HepG2 (cell line): ENCODE data around the gene MTFP1. TPM values are rescaled to one million over a fixed set of nuclear protein-coding genes. Genes with fewer than 3 reads are reported as not detected.

ENCODE experiments used
- ATF1 ChIP-seq: IDR thresholded peaks from 2 replicates; pipeline ENCODE4 v1.6.1; 2016; ENCODE audit warnings: mild to moderate bottlenecking, control low read depth
- E2F1 ChIP-seq: sonication (generic); formaldehyde crosslinking; IDR thresholded peaks from 2 replicates; pipeline ENCODE4 v1.5.0; 2020; ENCODE audit warnings: missing genetic modification reagents
- HDAC1 ChIP-seq: sonication (generic); formaldehyde crosslinking; IDR thresholded peaks from 2 replicates; pipeline ENCODE4 v1.5.1; 2020; ENCODE audit warnings: mild to moderate bottlenecking, missing genetic modification reagents
- HDAC2 ChIP-seq: sonication (generic); formaldehyde crosslinking; IDR thresholded peaks from 2 replicates; pipeline ENCODE4 v1.4.0; 2020; ENCODE audit warnings: missing genetic modification reagents
- HNRNPL ChIP-seq: fragments of 200-400 bp; formaldehyde crosslinking; IDR thresholded peaks from 2 replicates; pipeline ENCODE4 v1.6.1; 2017; ENCODE audit warnings: mild to moderate bottlenecking, low read depth, low read length
- KLF15 ChIP-seq: sonication (generic); formaldehyde crosslinking; IDR thresholded peaks from 2 replicates; pipeline ENCODE4 v1.8.1; 2023; ENCODE audit warnings: borderline replicate concordance, mild to moderate bottlenecking, inconsistent platforms, missing genetic modification reagents, mixed read lengths
- KMT2A ChIP-seq: sonication (generic); formaldehyde crosslinking; IDR thresholded peaks from 2 replicates; pipeline ENCODE4 v1.4.0; 2020; ENCODE audit warnings: missing genetic modification reagents
- NBN ChIP-seq: fragments of 450-650 bp; conservative IDR thresholded peaks from 2 replicates; pipeline ENCODE4 v1.6.1; 2017
- NCOA5 ChIP-seq: sonication (generic); formaldehyde crosslinking; IDR thresholded peaks from 2 replicates; pipeline ENCODE4 v1.4.0; 2020; ENCODE audit warnings: missing genetic modification reagents
- NFAT5 ChIP-seq: sonication (generic); formaldehyde crosslinking; IDR thresholded peaks from 2 replicates; pipeline ENCODE4 v1.4.0; 2020; ENCODE audit warnings: missing genetic modification reagents
- NFATC3 ChIP-seq: sonication (generic); formaldehyde crosslinking; IDR thresholded peaks from 2 replicates; pipeline ENCODE4 v1.5.1; 2020; ENCODE audit warnings: mild to moderate bottlenecking, missing genetic modification reagents
- PHB2 ChIP-seq: fragments of 450-650 bp; IDR thresholded peaks from 2 replicates; pipeline ENCODE4 v1.6.1; 2018; ENCODE audit not compliant: partially characterized antibody
- REXO4 ChIP-seq: sonication (generic); formaldehyde crosslinking; IDR thresholded peaks from 2 replicates; pipeline ENCODE4 v1.8.0; 2022; ENCODE audit warnings: missing genetic modification reagents, mild to moderate bottlenecking, borderline replicate concordance
- TARDBP ChIP-seq: sonication (generic); formaldehyde crosslinking; IDR thresholded peaks from 2 replicates; pipeline ENCODE4 v1.8.0; 2022; ENCODE audit warnings: mild to moderate bottlenecking, missing genetic modification reagents
- TEAD2 ChIP-seq: sonication (generic); formaldehyde crosslinking; IDR thresholded peaks from 2 replicates; pipeline ENCODE4 v1.9.0; 2021; ENCODE audit warnings: missing genetic modification reagents
- ZBTB43 ChIP-seq: sonication (generic); formaldehyde crosslinking; conservative IDR thresholded peaks from 2 replicates; pipeline ENCODE4 v1.4.0; 2020; ENCODE audit warnings: missing genetic modification reagents
- ZFP82 ChIP-seq: sonication (generic); formaldehyde crosslinking; IDR thresholded peaks from 2 replicates; pipeline ENCODE4 v1.5.1; 2020; ENCODE audit warnings: mild to moderate bottlenecking, missing genetic modification reagents, borderline replicate concordance
- ZKSCAN5 ChIP-seq: sonication (generic); formaldehyde crosslinking; IDR thresholded peaks from 2 replicates; pipeline ENCODE4 v1.5.1; 2020; ENCODE audit warnings: mild to moderate bottlenecking, missing genetic modification reagents
- ZNF10 ChIP-seq: sonication (generic); formaldehyde crosslinking; IDR thresholded peaks from 2 replicates; pipeline ENCODE4 v1.4.0; 2020; ENCODE audit warnings: mild to moderate bottlenecking, low read depth, missing genetic modification reagents, borderline replicate concordance
- ZNF207 ChIP-seq: fragments of 450-650 bp; IDR thresholded peaks from 2 replicates; pipeline ENCODE4 v1.6.1; 2016; ENCODE audit warnings: antibody characterized with exemption, borderline replicate concordance
- ZNF224 ChIP-seq: sonication (generic); formaldehyde crosslinking; IDR thresholded peaks from 2 replicates; pipeline ENCODE4 v1.5.0; 2020; ENCODE audit warnings: mild to moderate bottlenecking, missing genetic modification reagents
- ZNF44 ChIP-seq: sonication (generic); formaldehyde crosslinking; IDR thresholded peaks from 2 replicates; pipeline ENCODE4 v1.5.1; 2020; ENCODE audit warnings: mild to moderate bottlenecking, missing genetic modification reagents
- ZNF678 ChIP-seq: sonication (generic); formaldehyde crosslinking; IDR thresholded peaks from 2 replicates; pipeline ENCODE4 v1.4.0; 2020; ENCODE audit warnings: mild to moderate bottlenecking, missing genetic modification reagents
- polyA plus RNA-seq, 8 experiments: library from polyadenylated mRNA; depleted of rRNA in 3 of 8; stranded (reverse) in 7 of 8; unstranded in 1 of 8; fragments of >200 nt; fragmentation: Illumina TruSeq in 4 of 8; extraction: Trizol in 4 of 8; gene quantifications; 2 replicates each; pipeline versions ENCODE4 v1.2.1 to v1.2.3, GENCODE V29; 2011 to 2016; ENCODE audit warnings: low read depth in 4 of 8, missing spikeins in 1 of 8, mixed read lengths in 1 of 8; ENCODE audit not compliant: insufficient read depth in 1 of 8
- total RNA-seq, 5 experiments: library from RNA; depleted of rRNA; stranded (reverse); fragments of >200 nt; fragmentation: Illumina TruSeq; extraction: Trizol; gene quantifications; 2 replicates each; pipeline ENCODE4 v1.2.3, GENCODE V29; 2016; ENCODE audit warnings: low read depth in 1 of 5

Gene MTFP1
- total and polyA plus RNA-seq, 2 of the 13 experiments (the other 11 are each of a cell fraction or from before 2014, with no cell fraction given): 29.5 to 45.6 TPM

- TF ChIP-seq ZBTB43 (no peak), NFAT5 (CRISPR knock-in tag) (no peak), NCOA5 (CRISPR knock-in tag) (no peak), ZKSCAN5 (no peak), HDAC1 (CRISPR knock-in tag) (no peak), E2F1 (CRISPR knock-in tag) (no peak), REXO4 (CRISPR knock-in tag) (no peak), ZNF44 (CRISPR knock-in tag) (no peak), HNRNPL (no peak), TARDBP (CRISPR knock-in tag) (0 out of 2 replicates have a peak, but pooled peaks have one; percentile 37), ATF1 (no peak), ZNF678 (CRISPR knock-in tag) (no peak), KLF15 (no peak), ZNF10 (CRISPR knock-in tag) (no peak), NBN (no peak), ZNF207 (no peak), ZNF224 (CRISPR knock-in tag) (no peak), HDAC2 (CRISPR knock-in tag) (no peak), NFATC3 (CRISPR knock-in tag) (no peak), KMT2A (CRISPR knock-in tag) (no peak), ZFP82 (CRISPR knock-in tag) (no peak), TEAD2 (no peak), PHB2 (no peak)
These were observed 34.4 kb upstream of the MTFP1 start (continued) for GRCh38 chr22:30390974-30391691.
